Suprapubic skin (tissue), 4 donors: ENCODE measurements around the gene ABTB1. TPM values are rescaled to one million over a fixed set of nuclear protein-coding genes. Genes with fewer than 3 reads are reported as not detected.

ENCODE experiments used
- DNase-seq, 2 donors: peaks; one replicate each; pipeline ENCODE4 v3.0.0-alpha.2; 2019; ENCODE audit warnings: low spot score in 2 of 2
- H3K27ac ChIP-seq: fragments of 200-600 bp; sonication (generic); one replicate; pipeline ENCODE4 v1.5.1; 2019
- H3K27me3 ChIP-seq: fragments of 200-600 bp; sonication (generic); one replicate; pipeline ENCODE4 v1.5.1; 2019
- H3K36me3 ChIP-seq: fragments of 200-600 bp; sonication (generic); one replicate; pipeline ENCODE4 v1.5.1; 2019
- H3K4me1 ChIP-seq: fragments of 200-600 bp; sonication (generic); one replicate; pipeline ENCODE4 v1.5.1; 2019
- H3K4me3 ChIP-seq: fragments of 200-600 bp; sonication (generic); one replicate; pipeline ENCODE4 v1.5.1; 2019; ENCODE audit warnings: mild to moderate bottlenecking
- H3K9me3 ChIP-seq: fragments of 200-600 bp; sonication (generic); one replicate; pipeline ENCODE4 v1.5.1; 2019
- CTCF ChIP-seq, 2 donors: fragments of 200-600 bp in 1 of 2; fragments of 450-650 bp in 1 of 2; sonication (generic) in 1 of 2; IDR thresholded peaks; one replicate each; pipeline ENCODE4 v1.5.1; 2016 to 2019; ENCODE audit warnings: antibody characterized with exemption in 2 of 2, mild to moderate bottlenecking in 1 of 2, moderate library complexity in 1 of 2
- EP300 ChIP-seq: sonication (generic); formaldehyde crosslinking; IDR thresholded peaks from one replicate; pipeline ENCODE4 v1.6.1; 2017; ENCODE audit warnings: antibody characterized with exemption
- POLR2A ChIP-seq, 2 donors: fragments of 450-650 bp; IDR thresholded peaks; one replicate each; pipeline ENCODE4 v1.6.1; 2017; ENCODE audit warnings: antibody characterized with exemption in 2 of 2, mild to moderate bottlenecking in 2 of 2, moderate library complexity in 2 of 2
- POLR2AphosphoS5 ChIP-seq, 3 donors: sonication (generic); formaldehyde crosslinking; IDR thresholded peaks; one replicate each; pipeline ENCODE4 v1.6.1; 2017; ENCODE audit warnings: antibody characterized with exemption in 3 of 3
- WGBS: methylation state at CpG from one replicate; pipeline ENCODE4 v1.1.5; 2018; 5-methylcytosine and 5-hydroxymethylcytosine counted together
- total RNA-seq, 4 donors: library from RNA; depleted of rRNA; stranded (reverse); fragments of >200 nt; gene quantifications; one replicate each; pipeline ENCODE4 v1.1.0, GENCODE V29; 2016

ABTB1 gene
- total RNA-seq, 4 donors from 2014 or later = 19.9 to 66.1 (median 35.8) TPM

DNA sequence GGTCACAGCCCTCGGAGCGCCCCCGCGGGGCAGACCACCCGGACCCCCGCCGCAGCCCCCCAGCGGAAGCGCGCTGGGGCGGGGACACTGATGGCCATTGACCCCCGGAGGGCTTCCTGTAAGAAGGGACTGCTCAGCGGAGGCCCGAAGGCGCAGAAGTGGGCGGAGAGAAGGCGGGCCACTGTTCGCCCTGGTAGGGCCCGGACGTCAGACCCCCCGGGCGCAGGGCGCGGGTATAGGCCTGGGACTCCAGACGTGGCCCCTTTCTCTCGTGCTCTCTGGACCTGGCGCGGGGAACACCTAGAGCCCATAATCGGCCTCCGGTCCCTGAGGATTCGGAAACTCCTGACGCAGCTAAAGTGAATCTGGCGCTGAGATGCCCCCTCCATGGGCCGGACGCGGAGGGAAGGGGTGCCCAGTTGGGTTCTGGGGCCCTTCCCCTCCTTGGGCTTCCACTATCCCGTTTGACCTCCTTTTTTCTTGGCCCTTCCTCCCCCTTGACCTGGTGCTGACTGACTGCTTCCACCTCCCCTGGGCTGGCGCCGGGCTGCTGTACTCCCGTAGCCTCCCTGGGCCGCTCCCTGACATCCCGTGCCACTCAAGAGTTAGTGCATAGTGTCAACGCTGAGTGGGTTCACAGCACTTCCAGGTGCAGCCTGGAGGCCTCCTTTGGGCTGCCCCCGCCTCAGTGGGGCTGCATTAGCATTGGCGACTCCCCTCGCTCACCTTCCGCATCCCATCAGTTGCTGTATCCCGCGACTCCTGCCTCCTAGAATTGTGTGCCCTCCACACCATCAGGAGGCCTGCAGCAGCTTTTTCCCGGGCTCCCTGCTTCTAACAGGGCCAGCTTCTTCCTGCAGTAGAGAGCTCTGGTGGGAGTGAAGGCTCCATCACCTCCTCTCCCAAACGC, 694 bp downstream of the ABTB1 start:
- H3K9me3 ChIP-seq = no peaks in the 10 kb centered on the region
- WGBS = 26% methylated on average over 26 of the region's 51 CpGs
- H3K36me3 ChIP-seq = peaks cover 30% of the 10 kb centered on the region
- TF ChIP-seq EP300 (no peak), POLR2AphosphoS5 (IDR thresholded peaks at IDR 0.05) (no peak), CTCF (IDR thresholded peaks at IDR 0.05) (no peak), POLR2A (IDR thresholded peaks at IDR 0.05) (no peak)
- no peaks in the 10 kb centered on the region for H3K27me3 ChIP-seq
- peak; percentile 75 to 85 for DNase-seq
- H3K4me1 ChIP-seq = peaks cover 49% of the 10 kb centered on the region
- H3K4me3 ChIP-seq = peak overlapping the region; percentile 95
- peak overlapping the region; percentile 90 for H3K27ac ChIP-seq

DNA sequence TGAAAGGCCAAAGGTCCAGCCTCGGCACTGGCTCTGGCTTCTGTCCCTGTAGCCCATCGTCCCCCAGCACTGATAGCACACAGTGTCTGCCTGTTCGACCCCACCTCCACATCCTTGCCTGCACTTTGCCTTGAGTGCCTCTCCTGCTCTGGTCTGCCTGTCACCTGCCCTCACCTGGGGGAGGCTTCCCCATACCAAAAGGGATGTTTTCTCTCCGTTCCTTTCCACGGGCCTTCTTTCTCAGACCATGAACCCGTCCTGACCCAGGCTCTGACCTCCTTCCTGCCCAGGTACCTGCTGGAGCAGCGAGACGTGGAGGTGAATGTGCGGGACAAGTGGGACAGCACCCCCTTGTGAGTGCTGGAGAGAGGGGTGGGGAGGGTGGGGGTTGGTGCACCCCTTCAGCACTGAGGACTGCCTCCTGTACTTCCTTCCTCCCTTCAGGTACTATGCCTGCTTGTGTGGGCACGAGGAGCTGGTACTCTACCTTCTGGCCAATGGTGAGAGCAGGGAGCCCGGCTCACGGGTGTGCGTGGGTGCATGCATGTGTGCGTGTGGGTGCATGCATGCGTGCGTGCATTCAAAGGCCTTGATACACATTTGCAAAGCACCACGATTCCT, 1.5 kb downstream of the ABTB1 start:
- H3K27me3 ChIP-seq = no peaks in the 10 kb centered on the region
- no peak for TF ChIP-seq POLR2A (IDR thresholded peaks at IDR 0.05)
- TF ChIP-seq POLR2AphosphoS5 (IDR thresholded peaks at IDR 0.05) = no peak
- no peak for TF ChIP-seq CTCF (IDR thresholded peaks at IDR 0.05)
- no peak for TF ChIP-seq EP300
- H3K4me3 ChIP-seq = peak overlapping the region; percentile 95
- H3K4me1 ChIP-seq = peaks cover 49% of the 10 kb centered on the region
- WGBS = 79% methylated on average over 14 of the region's 17 CpGs
- H3K27ac ChIP-seq = no peak overlapping the region
- DNase-seq = peak; percentile 61 to 71
- H3K9me3 ChIP-seq = no peaks in the 10 kb centered on the region
- H3K36me3 ChIP-seq = peaks cover 36% of the 10 kb centered on the region

- Histone ChIP-seq H3K4me3 (no peak overlapping the region), H3K4me1 (peaks cover 49% of the 10 kb centered on the region), H3K27ac (no peak overlapping the region), H3K36me3 (peaks cover 38% of the 10 kb centered on the region), H3K9me3 (no peaks in the 10 kb centered on the region), H3K27me3 (no peaks in the 10 kb centered on the region)
- TF ChIP-seq POLR2AphosphoS5 (IDR thresholded peaks at IDR 0.05) (no peak), POLR2A (IDR thresholded peaks at IDR 0.05) (no peak), EP300 (no peak), CTCF (IDR thresholded peaks at IDR 0.05) (no peak)
- WGBS = 88% methylated on average over 8 of the region's 8 CpGs
- peak; percentile 41 to 60 for DNase-seq
These were observed 2.0 kb downstream of the ABTB1 start for GRCh38 chr3:127674790-127675189.

DNA sequence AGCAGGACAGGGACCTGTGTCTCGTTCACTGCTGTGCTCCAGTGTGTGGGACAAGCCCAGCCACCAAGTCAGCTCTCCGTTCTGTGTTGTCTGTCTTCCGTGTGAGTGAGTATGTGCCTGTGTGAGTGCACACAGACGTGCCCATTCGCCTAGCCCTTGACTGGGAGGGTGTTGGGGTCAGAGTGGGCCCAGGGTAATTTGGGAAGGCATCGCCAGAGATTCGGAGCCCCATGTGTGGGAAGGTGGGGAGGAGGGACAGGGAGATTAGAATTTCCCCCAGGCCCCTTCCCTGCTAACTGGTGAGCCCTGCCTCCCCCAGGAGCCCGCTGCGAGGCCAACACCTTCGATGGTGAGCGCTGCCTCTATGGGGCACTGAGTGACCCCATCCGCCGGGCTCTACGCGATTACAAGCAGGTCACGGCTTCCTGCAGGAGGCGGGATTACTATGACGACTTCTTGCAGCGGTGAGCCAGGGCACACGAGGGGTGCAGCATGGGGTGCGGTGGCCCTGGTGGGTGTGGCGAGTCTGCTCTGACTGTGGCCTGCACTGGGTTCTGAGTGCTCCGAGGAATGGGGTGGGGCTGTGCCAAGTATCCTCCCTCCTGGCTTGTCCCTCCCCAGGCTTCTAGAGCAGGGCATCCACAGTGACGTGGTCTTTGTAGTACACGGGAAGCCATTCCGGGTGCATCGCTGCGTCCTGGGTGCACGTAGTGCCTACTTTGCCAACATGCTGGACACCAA, 3.1 kb downstream of the ABTB1 start:
- DNase-seq = peak; percentile 59 to 77
- H3K4me1 ChIP-seq = peaks cover 49% of the 10 kb centered on the region
- no peaks in the 10 kb centered on the region for H3K27me3 ChIP-seq
- TF ChIP-seq POLR2AphosphoS5 (IDR thresholded peaks at IDR 0.05) (no peak), POLR2A (IDR thresholded peaks at IDR 0.05) (no peak), CTCF (IDR thresholded peaks at IDR 0.05) (no peak), EP300 (no peak)
- H3K4me3 ChIP-seq = no peak overlapping the region
- H3K9me3 ChIP-seq = no peaks in the 10 kb centered on the region
- WGBS = 57% methylated on average over 27 of the region's 29 CpGs
- no peak overlapping the region for H3K27ac ChIP-seq
- H3K36me3 ChIP-seq = peaks cover 46% of the 10 kb centered on the region
